ENCODE data around the gene NRP1.

Gene NRP1

GRCh38 chr10:33273295-33274002 lies 61.0 kb downstream of the NRP1 start:
- no peaks in the 10 kb centered on the region for H3F3A ChIP-seq (ENCODE audit: control insufficient read depth, insufficient read depth)

DNA sequence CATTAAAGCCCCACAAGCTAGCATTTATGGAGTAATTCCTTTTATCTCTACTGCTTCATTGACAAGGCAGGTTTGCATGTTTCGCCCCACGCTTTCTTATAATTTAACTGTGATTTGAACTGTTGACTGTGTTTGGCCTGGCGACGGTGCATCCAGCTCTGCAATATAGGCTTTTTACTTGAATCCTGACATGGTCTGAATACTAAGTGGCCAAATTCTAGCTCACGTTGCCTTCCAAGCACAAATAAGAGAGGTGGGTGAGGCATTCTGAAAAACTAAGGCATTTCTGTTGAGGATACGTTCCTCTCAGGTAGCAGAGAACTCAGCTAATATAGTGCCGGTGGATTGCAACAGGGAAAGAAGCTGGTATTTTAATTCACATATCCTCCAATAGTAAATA lies 61.8 kb downstream of the NRP1 start:
- no peaks in the 10 kb centered on the region for H3K4me1 ChIP-seq (ENCODE audit: control insufficient read depth, low read length)
- no peaks in the 10 kb centered on the region for H3K79me2 ChIP-seq (ENCODE audit: control insufficient read depth, low read length)
- no peaks in the 10 kb centered on the region for H4K20me1 ChIP-seq (ENCODE audit: control insufficient read depth, insufficient read depth, low read depth, low read length)
- no peaks in the 10 kb centered on the region for H3K36me3 ChIP-seq (ENCODE audit: control insufficient read depth, low read length)
- no peaks in the 10 kb centered on the region for H3F3A ChIP-seq (ENCODE audit: control insufficient read depth, insufficient read depth)
- no peaks in the 10 kb centered on the region for H3K9me3 ChIP-seq (ENCODE audit: control insufficient read depth, insufficient read depth, low read length)
- H3K4me2 ChIP-seq (ENCODE audit: low read length), result no peak overlapping the region
- 0 out of 2 replicates have a peak, but pooled peaks cover 2% of the 10 kb centered on the region for H3K27me3 ChIP-seq (ENCODE audit: control insufficient read depth, low read length)
- no peak overlapping the region for H3K4me3 ChIP-seq (ENCODE audit: low read length)
- no peak overlapping the region for H3K27ac ChIP-seq (ENCODE audit: low read depth, low read length)
- no peaks in the 10 kb centered on the region for H3K9me2 ChIP-seq (replicated peaks; ENCODE audit: control insufficient read depth, low read length)
- no peak for TF ChIP-seq CTCF (IDR thresholded peaks at IDR 0.05; ENCODE audit: low read depth, low read length, poor library complexity, severe bottlenecking)
- no peak for TF ChIP-seq EZH2phosphoT487 (IDR thresholded peaks at IDR 0.05; ENCODE audit: borderline replicate concordance, low read length)

More at GRCh38 chr10:33273295-33274002, 61.0 kb downstream of the NRP1 start:
- no peak overlapping the region for H3K27ac ChIP-seq (ENCODE audit: low read depth, low read length)
- H3K79me2 ChIP-seq (ENCODE audit: control insufficient read depth, low read length), result no peaks in the 10 kb centered on the region
- H3K4me2 ChIP-seq (ENCODE audit: low read length), result no peak overlapping the region
- H3K27me3 ChIP-seq (ENCODE audit: control insufficient read depth, low read length), result 0 out of 2 replicates have a peak, but pooled peaks cover 2% of the 10 kb centered on the region
- no peaks in the 10 kb centered on the region for H4K20me1 ChIP-seq (ENCODE audit: control insufficient read depth, insufficient read depth, low read depth, low read length)
- no peaks in the 10 kb centered on the region for H3K4me1 ChIP-seq (ENCODE audit: control insufficient read depth, low read length)
- TF ChIP-seq CTCF (IDR thresholded peaks at IDR 0.05; ENCODE audit: low read depth, low read length, poor library complexity, severe bottlenecking) (no peak), EZH2phosphoT487 (IDR thresholded peaks at IDR 0.05; ENCODE audit: borderline replicate concordance, low read length) (no peak)
- H3K9me3 ChIP-seq (ENCODE audit: control insufficient read depth, insufficient read depth, low read length), result no peaks in the 10 kb centered on the region
- H3K4me3 ChIP-seq (ENCODE audit: low read length), result no peak overlapping the region
- no peaks in the 10 kb centered on the region for H3K36me3 ChIP-seq (ENCODE audit: control insufficient read depth, low read length)
- no peaks in the 10 kb centered on the region for H3K9me2 ChIP-seq (replicated peaks; ENCODE audit: control insufficient read depth, low read length)

- Histone ChIP-seq H3K79me2 (ENCODE audit: control insufficient read depth, low read length) (no peaks in the 10 kb centered on the region), H3K4me3 (ENCODE audit: low read length) (no peak overlapping the region), H3K27ac (ENCODE audit: low read depth, low read length) (no peak overlapping the region), H3F3A (ENCODE audit: control insufficient read depth, insufficient read depth) (no peaks in the 10 kb centered on the region), H4K20me1 (ENCODE audit: control insufficient read depth, insufficient read depth, low read depth, low read length) (no peaks in the 10 kb centered on the region), H3K9me2 (replicated peaks; ENCODE audit: control insufficient read depth, low read length) (no peaks in the 10 kb centered on the region), H3K4me1 (ENCODE audit: control insufficient read depth, low read length) (no peaks in the 10 kb centered on the region), H3K27me3 (ENCODE audit: control insufficient read depth, low read length) (0 out of 2 replicates have a peak, but pooled peaks cover 2% of the 10 kb centered on the region), H3K4me2 (ENCODE audit: low read length) (no peak overlapping the region), H3K9me3 (ENCODE audit: control insufficient read depth, insufficient read depth, low read length) (no peaks in the 10 kb centered on the region), H3K36me3 (ENCODE audit: control insufficient read depth, low read length) (no peaks in the 10 kb centered on the region)
- TF ChIP-seq EZH2phosphoT487 (IDR thresholded peaks at IDR 0.05; ENCODE audit: borderline replicate concordance, low read length) (no peak), CTCF (IDR thresholded peaks at IDR 0.05; ENCODE audit: low read depth, low read length, poor library complexity, severe bottlenecking) (no peak)
Measured at GRCh38 chr10:33271969-33272583, 62.4 kb downstream of the NRP1 start.
